CD14-positive monocyte (primary cell): Measurements from ENCODE around the gene LIPT1. TPM values are rescaled to one million over a fixed set of nuclear protein-coding genes. Genes with fewer than 3 reads are reported as not detected.

Experiments used
- DNase-seq, 3 donors: peaks; one replicate each; pipeline ENCODE4 v3.0.0-alpha.2; 2011 to 2022
- H2AFZ ChIP-seq: 2 replicates; pipeline ENCODE4 v1.6.0; 2012; ENCODE audit warnings: mild to moderate bottlenecking, low read depth, low read length, inconsistent platforms; ENCODE audit not compliant: insufficient read depth, poor library complexity, severe bottlenecking
- H3K27ac ChIP-seq, 2 donors: 1 replicate in 1 of 2; 2 replicates in 1 of 2; pipeline ENCODE4 v1.5.1; 2012 to 2013; ENCODE audit warnings: low read length in 2 of 2, control low read depth in 1 of 2, inconsistent platforms in 1 of 2, low read depth in 1 of 2, mild to moderate bottlenecking in 1 of 2
- H3K27me3 ChIP-seq, 2 donors: one replicate each; pipeline versions ENCODE4 v1.6.0 to v1.6.1; 2011 to 2013; ENCODE audit warnings: low read length in 2 of 2; ENCODE audit not compliant: control insufficient read depth in 2 of 2, insufficient read depth in 2 of 2
- H3K36me3 ChIP-seq, 2 donors: replicated peaks in 1 of 2; 1 replicate in 1 of 2; 2 replicates in 1 of 2; pipeline versions ENCODE4 v1.5.1 to v1.6.1; 2012 to 2013; ENCODE audit warnings: low read length in 2 of 2, control low read depth in 1 of 2, inconsistent platforms in 1 of 2, mild to moderate bottlenecking in 1 of 2; ENCODE audit not compliant: insufficient read depth in 2 of 2, control insufficient read depth in 1 of 2
- H3K4me1 ChIP-seq, 2 donors: 1 replicate in 1 of 2; 2 replicates in 1 of 2; pipeline versions ENCODE4 v1.5.1 to v1.6.1; 2012 to 2013; ENCODE audit warnings: low read length in 2 of 2, control low read depth in 1 of 2, inconsistent platforms in 1 of 2, mild to moderate bottlenecking in 1 of 2, moderate library complexity in 1 of 2; ENCODE audit not compliant: insufficient read depth in 2 of 2, control insufficient read depth in 1 of 2
- H3K4me2 ChIP-seq: replicated peaks from 2 replicates; pipeline ENCODE3; 2012; ENCODE audit warnings: low read length, moderate library complexity, mild to moderate bottlenecking; ENCODE audit not compliant: poor library complexity, severe bottlenecking; ENCODE audit errors: extremely low read depth
- H3K4me3 ChIP-seq, 3 experiments: fragments of 200-600 bp in 1 of 3; sonication (generic) in 1 of 3; replicated peaks in 1 of 3; 1 replicate in 2 of 3; 2 replicates in 1 of 3; pipeline ENCODE4 v1.5.1; 2011 to 2013; ENCODE audit warnings: low read length in 3 of 3, mild to moderate bottlenecking in 3 of 3, control low read depth in 2 of 3, low read depth in 2 of 3, inconsistent platforms in 1 of 3, moderate library complexity in 1 of 3
- H3K79me2 ChIP-seq: 2 replicates; pipeline ENCODE4 v1.6.0; 2012; ENCODE audit warnings: mild to moderate bottlenecking, control low read depth, inconsistent platforms, low read length, moderate library complexity; ENCODE audit not compliant: insufficient read depth
- H3K9ac ChIP-seq: 2 replicates; pipeline ENCODE4 v1.6.0; 2017; ENCODE audit warnings: low read length, mild to moderate bottlenecking; ENCODE audit not compliant: insufficient read depth, poor library complexity, severe bottlenecking
- H3K9me3 ChIP-seq, 2 donors: replicated peaks in 1 of 2; 1 replicate in 1 of 2; 2 replicates in 1 of 2; pipeline versions ENCODE4 v1.5.1 to v1.6.1; 2012 to 2013; ENCODE audit warnings: low read length in 2 of 2, control low read depth in 1 of 2; ENCODE audit not compliant: control insufficient read depth in 1 of 2, insufficient read depth in 1 of 2
- H4K20me1 ChIP-seq: 2 replicates; pipeline ENCODE4 v1.6.0; 2012; ENCODE audit warnings: mild to moderate bottlenecking, low read length, control low read depth, moderate library complexity; ENCODE audit not compliant: insufficient read depth
- H3K27ac Mint-ChIP-seq, 7 donors: one replicate each; pipeline ENCODE4 v1.8.0; 2020; ENCODE audit warnings: mild to moderate bottlenecking in 7 of 7, mixed read lengths in 7 of 7, moderate library complexity in 6 of 7, inconsistent platforms in 2 of 7
- H3K27me3 Mint-ChIP-seq, 3 donors: one replicate each; pipeline ENCODE4 v1.8.0; 2021 to 2022; ENCODE audit warnings: low read depth in 3 of 3, mild to moderate bottlenecking in 3 of 3, mixed read lengths in 3 of 3, moderate library complexity in 3 of 3, inconsistent platforms in 1 of 3
- H3K36me3 Mint-ChIP-seq, 2 donors: one replicate each; pipeline ENCODE4 v1.8.0; 2020; ENCODE audit warnings: mixed read lengths in 2 of 2, inconsistent platforms in 1 of 2, mild to moderate bottlenecking in 1 of 2
- H3K4me1 Mint-ChIP-seq: one replicate; pipeline ENCODE4 v1.8.0; 2020; ENCODE audit warnings: mild to moderate bottlenecking, mixed read lengths
- H3K4me3 Mint-ChIP-seq, 2 donors: one replicate each; pipeline ENCODE4 v1.8.0; 2020; ENCODE audit warnings: mild to moderate bottlenecking in 2 of 2, mixed read lengths in 2 of 2, moderate library complexity in 1 of 2
- H3K9me3 Mint-ChIP-seq, 7 donors: one replicate each; pipeline ENCODE4 v1.8.0; 2020 to 2022; ENCODE audit warnings: mixed read lengths in 7 of 7, mild to moderate bottlenecking in 6 of 7, moderate library complexity in 6 of 7, inconsistent platforms in 2 of 7
- WGBS: methylation state at CpG from one replicate; pipeline ENCODE4 v1.1.5; 2013; ENCODE audit warnings: missing lambda C conversion rate; ENCODE audit not compliant: insufficient coverage; 5-methylcytosine and 5-hydroxymethylcytosine counted together
- intact Hi-C, 2 donors: fragments of 100-400 bp; cut with micrococcal nuclease; formaldehyde crosslinking; loops; one replicate each; pipeline versions ENCODE4 v1.15.0 to v1.15.1; 2023
- polyA plus RNA-seq, 3 donors: library from polyadenylated mRNA; depleted of rRNA in 1 of 3; unstranded in 2 of 3; stranded (reverse) in 1 of 3; fragments of 300-500 nt in 2 of 3; fragments of >200 nt in 1 of 3; fragmentation: Illumina TruSeq in 2 of 3; gene quantifications; 1 replicate in 2 of 3; 2 replicates in 1 of 3; pipeline ENCODE4 v1.2.3, GENCODE V29; 2012 to 2021
- TF ChIP-seq, protein P1 (sequence below): fragments of 200-600 bp; IDR thresholded peaks from one replicate; pipeline ENCODE4 v1.8.0; 2022; ENCODE audit warnings: antibody characterized with exemption, mild to moderate bottlenecking

LIPT1 gene
- polyA plus RNA-seq, 3 donors, result 6.1 to 8.2 (median 7.5) TPM

DNA sequence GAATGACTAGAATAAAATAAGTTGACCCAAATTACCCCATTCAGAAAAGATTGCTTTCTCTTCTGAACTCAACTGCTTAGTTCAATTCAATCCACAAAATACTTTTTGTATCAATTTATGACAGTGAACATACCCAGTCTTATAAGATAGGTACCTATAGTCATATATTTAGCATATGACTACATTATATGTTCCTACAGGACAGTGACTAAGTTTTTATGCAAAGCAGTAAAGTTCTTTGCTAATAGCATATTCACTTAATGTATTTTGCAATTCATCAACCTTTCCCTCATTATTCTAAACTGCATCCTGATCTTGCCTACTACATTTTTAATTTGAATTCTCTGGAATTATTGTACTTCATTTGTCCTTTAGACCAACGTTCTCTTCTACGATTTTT lies 43.5 kb upstream of the LIPT1 start:
- H3K9me3 ChIP-seq, result no peaks in the 10 kb centered on the region
- H3K36me3 Mint-ChIP-seq, result no peaks in the 10 kb centered on the region
- no peaks in the 10 kb centered on the region for H3K27me3 Mint-ChIP-seq
- intact Hi-C loops, result no loop called here
- no peak for DNase-seq
- no peak overlapping the region for H3K9ac ChIP-seq
- no peak overlapping the region for H3K4me2 ChIP-seq
- H3K27me3 ChIP-seq, result no peaks in the 10 kb centered on the region
- no peak overlapping the region for H3K4me3 ChIP-seq
- H4K20me1 ChIP-seq, result no peaks in the 10 kb centered on the region
- peaks cover 9% of the 10 kb centered on the region in 2 donors for H3K4me1 ChIP-seq
- no peaks in the 10 kb centered on the region for H3K9me3 Mint-ChIP-seq
- no peaks in the 10 kb centered on the region for H3K79me2 ChIP-seq
- H3K27ac Mint-ChIP-seq, result no peak overlapping the region
- TF ChIP-seq, protein P1, sequence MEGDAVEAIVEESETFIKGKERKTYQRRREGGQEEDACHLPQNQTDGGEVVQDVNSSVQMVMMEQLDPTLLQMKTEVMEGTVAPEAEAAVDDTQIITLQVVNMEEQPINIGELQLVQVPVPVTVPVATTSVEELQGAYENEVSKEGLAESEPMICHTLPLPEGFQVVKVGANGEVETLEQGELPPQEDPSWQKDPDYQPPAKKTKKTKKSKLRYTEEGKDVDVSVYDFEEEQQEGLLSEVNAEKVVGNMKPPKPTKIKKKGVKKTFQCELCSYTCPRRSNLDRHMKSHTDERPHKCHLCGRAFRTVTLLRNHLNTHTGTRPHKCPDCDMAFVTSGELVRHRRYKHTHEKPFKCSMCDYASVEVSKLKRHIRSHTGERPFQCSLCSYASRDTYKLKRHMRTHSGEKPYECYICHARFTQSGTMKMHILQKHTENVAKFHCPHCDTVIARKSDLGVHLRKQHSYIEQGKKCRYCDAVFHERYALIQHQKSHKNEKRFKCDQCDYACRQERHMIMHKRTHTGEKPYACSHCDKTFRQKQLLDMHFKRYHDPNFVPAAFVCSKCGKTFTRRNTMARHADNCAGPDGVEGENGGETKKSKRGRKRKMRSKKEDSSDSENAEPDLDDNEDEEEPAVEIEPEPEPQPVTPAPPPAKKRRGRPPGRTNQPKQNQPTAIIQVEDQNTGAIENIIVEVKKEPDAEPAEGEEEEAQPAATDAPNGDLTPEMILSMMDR, result no peak
- WGBS, result no CpG with 5 or more reads among the region's 2 CpGs
- no peak overlapping the region for H3K27ac ChIP-seq
- H2AFZ ChIP-seq, result no peak overlapping the region
- no peaks in the 10 kb centered on the region for H3K4me1 Mint-ChIP-seq
- no peaks in the 10 kb centered on the region for H3K36me3 ChIP-seq
- H3K4me3 Mint-ChIP-seq, result no peak overlapping the region

DNA sequence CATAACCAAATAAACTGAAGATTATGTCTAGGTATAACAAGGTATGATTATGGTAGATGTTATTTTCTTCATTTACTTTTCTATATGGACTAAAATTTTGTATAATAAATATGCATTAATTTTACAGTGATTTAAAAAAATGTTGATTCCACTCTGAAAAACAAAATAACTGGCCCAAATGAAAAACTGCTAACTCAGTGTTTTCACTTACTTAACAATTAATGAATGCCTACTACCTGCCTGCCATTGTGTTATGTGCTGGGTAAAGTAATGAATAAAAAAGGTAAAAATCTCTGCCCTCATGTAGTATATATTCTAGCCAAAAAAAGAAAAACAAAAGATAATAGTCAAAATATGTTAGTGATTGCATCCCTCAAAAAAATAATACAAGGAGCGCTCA lies 42.8 kb upstream of the LIPT1 start:
- intact Hi-C loops, result no loop called here
- TF ChIP-seq, protein P1, result no peak
- DNase-seq, result no peak
- Histone ChIP-seq H4K20me1 (no peaks in the 10 kb centered on the region), H3K4me1 (peaks cover 2 to 4% of the 10 kb centered on the region in 2 donors), H3K27me3 (no peaks in the 10 kb centered on the region), H3K27ac (no peak overlapping the region), H3K4me3 (no peak overlapping the region), H3K79me2 (no peaks in the 10 kb centered on the region), H3K36me3 (no peaks in the 10 kb centered on the region), H3K9ac (no peak overlapping the region), H2AFZ (no peak overlapping the region), H3K9me3 (no peaks in the 10 kb centered on the region), H3K4me2 (no peak overlapping the region)
- Mint-ChIP-seq H3K36me3 (no peaks in the 10 kb centered on the region), H3K4me3 (no peak overlapping the region), H3K4me1 (no peaks in the 10 kb centered on the region), H3K27ac (no peak overlapping the region), H3K27me3 (no peaks in the 10 kb centered on the region), H3K9me3 (no peaks in the 10 kb centered on the region)
- WGBS, result no CpG with 5 or more reads among the region's 1 CpG
